K562 (cell line): ENCODE measurements around the gene CSTPP1. TPM values are rescaled to one million over a fixed set of nuclear protein-coding genes. Genes with fewer than 3 reads are reported as not detected.

ENCODE experiments used
- ARID1B ChIP-seq: fragments of 450-650 bp; IDR thresholded peaks from 2 replicates; pipeline ENCODE4 v1.6.1; 2016; ENCODE audit warnings: antibody characterized with exemption, mild to moderate bottlenecking, inconsistent platforms
- ATF7 ChIP-seq: fragments of 450-650 bp; IDR thresholded peaks from 2 replicates; pipeline ENCODE4 v1.7.1; 2014; ENCODE audit warnings: mild to moderate bottlenecking, moderate library complexity
- CBX3 ChIP-seq, 2 experiments: IDR thresholded peaks; 1 replicate in 1 of 2; 2 replicates in 1 of 2; pipeline ENCODE4 v1.6.1; 2012; ENCODE audit warnings: inconsistent platforms in 2 of 2, low read length in 2 of 2, borderline replicate concordance in 1 of 2, control low read depth in 1 of 2
- CC2D1A ChIP-seq: fragments of 450-650 bp; IDR thresholded peaks from 2 replicates; pipeline ENCODE4 v1.6.1; 2017; ENCODE audit warnings: mild to moderate bottlenecking
- CTCF ChIP-seq, 3 experiments: IDR thresholded peaks in 2 of 3; conservative IDR thresholded peaks in 1 of 3; 2 replicates each; pipeline ENCODE4 v1.5.1; 2011 to 2012; ENCODE audit warnings: low read length in 3 of 3, mild to moderate bottlenecking in 3 of 3, control low read depth in 2 of 3, improper control_type of control experiment in 1 of 3, inconsistent platforms in 1 of 3, low read depth in 1 of 3, mixed read lengths in 1 of 3, moderate library complexity in 1 of 3; ENCODE audit not compliant: insufficient read depth in 2 of 3
- DACH1 ChIP-seq: fragments of 450-650 bp; IDR thresholded peaks from 2 replicates; pipeline ENCODE4 v1.6.1; 2018; ENCODE audit not compliant: partially characterized antibody
- HDAC6 ChIP-seq: IDR thresholded peaks from 2 replicates; pipeline ENCODE4 v1.6.1; 2012; ENCODE audit warnings: low read depth, mild to moderate bottlenecking, control low read depth, inconsistent platforms, low read length, moderate library complexity
- HNRNPK ChIP-seq: fragments of 200-400 bp; formaldehyde crosslinking; IDR thresholded peaks from one replicate; pipeline ENCODE4 v1.6.1; 2018; ENCODE audit warnings: mild to moderate bottlenecking, low read depth, low read length; ENCODE audit not compliant: poor library complexity, severe bottlenecking
- ILK ChIP-seq: fragments of 450-650 bp; IDR thresholded peaks from 2 replicates; pipeline ENCODE4 v1.6.1; 2016; ENCODE audit warnings: missing genetic modification characterization, low read depth, mild to moderate bottlenecking, missing compliant biosample characterization, moderate library complexity, borderline replicate concordance
- IRF2 ChIP-seq: sonication (generic); formaldehyde crosslinking; IDR thresholded peaks from 2 replicates; pipeline ENCODE4 v1.8.1; 2022; ENCODE audit warnings: mild to moderate bottlenecking, missing genetic modification reagents
- L3MBTL2 ChIP-seq: fragments of 450-650 bp; IDR thresholded peaks from 2 replicates; pipeline ENCODE4 v1.6.1; 2016; ENCODE audit warnings: mild to moderate bottlenecking, moderate library complexity
- MLX ChIP-seq, 2 experiments: fragments of 450-650 bp in 1 of 2; sonication (generic) in 1 of 2; formaldehyde crosslinking; conservative IDR thresholded peaks; 2 replicates each; pipeline versions ENCODE4 v1.4.0 to v1.8.1; 2020 to 2022; ENCODE audit warnings: mild to moderate bottlenecking in 1 of 2, missing genetic modification reagents in 1 of 2
- MXI1 ChIP-seq: IDR thresholded peaks from 2 replicates; pipeline ENCODE4 v1.6.1; 2011; ENCODE audit warnings: low read depth, mild to moderate bottlenecking, improper control_type of control experiment, low read length
- NCOA1 ChIP-seq: fragments of 450-650 bp; IDR thresholded peaks from 2 replicates; pipeline ENCODE4 v1.6.1; 2016; ENCODE audit warnings: low read depth
- POLR2G ChIP-seq: fragments of 200-400 bp; formaldehyde crosslinking; IDR thresholded peaks from 2 replicates; pipeline ENCODE4 v1.6.1; 2017; ENCODE audit warnings: low read depth, mild to moderate bottlenecking, antibody characterized with exemption, low read length, moderate library complexity
- RHOXF2B ChIP-seq: fragments of 250-450 bp; sonication (Bioruptor Pico); conservative IDR thresholded peaks from 2 replicates; pipeline ENCODE4 v1.5.1; 2021
- RNF2 ChIP-seq: sonication (generic); IDR thresholded peaks from 2 replicates; pipeline ENCODE4 v1.6.1; 2016
- SMARCC2 ChIP-seq: fragments of 450-650 bp; IDR thresholded peaks from 2 replicates; pipeline ENCODE4 v1.6.1; 2017; ENCODE audit warnings: antibody characterized with exemption, moderate library complexity, mild to moderate bottlenecking, low read depth
- STAT5A ChIP-seq: IDR thresholded peaks from 2 replicates; pipeline ENCODE4 v1.6.1; 2012; ENCODE audit warnings: low read length, inconsistent platforms, borderline replicate concordance
- TAL1 ChIP-seq: fragments of 450-650 bp; IDR thresholded peaks from 2 replicates; pipeline ENCODE4 v1.6.1; 2016; ENCODE audit warnings: mild to moderate bottlenecking
- TEAD4 ChIP-seq, 2 experiments: sonication (generic) in 1 of 2; formaldehyde crosslinking in 1 of 2; IDR thresholded peaks; 2 replicates each; pipeline versions ENCODE4 v1.6.1 to v1.8.0; 2012 to 2022; ENCODE audit warnings: borderline replicate concordance in 1 of 2, inconsistent platforms in 1 of 2, low read length in 1 of 2, mild to moderate bottlenecking in 1 of 2, missing genetic modification reagents in 1 of 2
- ZKSCAN1 ChIP-seq: fragments of 150-350 bp; IDR thresholded peaks from 2 replicates; pipeline ENCODE4 v1.6.1; 2016; ENCODE audit warnings: low read depth, low read length
- ZNF77 ChIP-seq: fragments of 250-450 bp; sonication (Bioruptor Pico); IDR thresholded peaks from 2 replicates; pipeline ENCODE4 v1.5.0; 2020
- polyA plus RNA-seq, 8 experiments: library from polyadenylated mRNA; depleted of rRNA in 4 of 8; stranded (reverse) in 5 of 8; unstranded in 3 of 8; fragments of >200 nt; fragmentation: Nextera tagmentation in 2 of 8; fragmentation: Illumina TruSeq in 1 of 8; extraction: Ambion mirVana in 2 of 8; extraction: Trizol in 1 of 8; gene quantifications; 2 replicates each; pipeline versions ENCODE4 v1.2.1 to v1.2.3, GENCODE V29; 2011 to 2014; ENCODE audit warnings: inconsistent platforms in 1 of 8, missing spikeins in 1 of 8
- total RNA-seq, 7 experiments: library from RNA; depleted of rRNA in 6 of 7; stranded (reverse); fragments of >200 nt in 6 of 7; fragmentation: Illumina TruSeq in 2 of 7; extraction: Trizol in 2 of 7; gene quantifications; 2 replicates each; pipeline versions ENCODE4 v1.2.1 to v1.2.3, GENCODE V29; 2011 to 2021; ENCODE audit warnings: low replicate concordance in 1 of 7
- TF ChIP-seq, protein P1 (sequence below): fragments of 450-650 bp; IDR thresholded peaks from 2 replicates; pipeline ENCODE4 v1.6.1; 2016
- TF ChIP-seq, protein P2 (sequence below), 2 experiments: fragments of 200-800 bp in 1 of 2; sonication (Bioruptor generic) in 1 of 2; sonication (generic) in 1 of 2; formaldehyde crosslinking in 1 of 2; IDR thresholded peaks in 1 of 2; conservative IDR thresholded peaks in 1 of 2; 2 replicates each; pipeline versions ENCODE4 v1.5.0 to v1.6.1; 2016 to 2020; ENCODE audit warnings: missing compliant biosample characterization in 1 of 2, missing genetic modification characterization in 1 of 2, missing genetic modification reagents in 1 of 2

The CSTPP1 gene
- total and polyA plus RNA-seq, 9 of the 15 experiments (the other 6 are each of a cell fraction or from before 2014, with no cell fraction given), result 6.5 to 17.8 (median 9.2) TPM

DNA sequence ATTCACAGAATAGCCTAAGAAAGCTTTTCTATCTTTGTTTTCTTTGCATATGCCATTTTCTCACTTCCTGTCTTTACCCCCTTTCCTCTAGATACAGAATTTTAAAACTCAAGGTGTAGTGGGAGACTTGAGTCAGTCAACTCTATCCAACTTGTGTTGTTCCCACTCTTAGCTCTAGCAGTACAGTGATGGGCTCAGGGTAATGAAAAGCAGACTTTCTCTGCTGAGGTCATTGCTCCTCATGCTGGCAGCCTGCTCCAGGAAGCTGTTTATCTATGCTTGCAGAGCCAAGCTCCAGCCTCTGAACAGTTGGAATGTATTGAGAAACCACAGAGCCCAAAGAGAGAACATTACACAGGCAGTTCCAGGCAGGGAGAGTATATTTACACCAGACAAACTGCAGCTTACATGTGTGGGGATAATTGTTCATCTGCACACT, 68.1 kb downstream of the CSTPP1 start (continued):
- TF ChIP-seq MLX (CRISPR knock-in tag; conservative IDR thresholded peaks at IDR 0.05) (no peak), SMARCC2 (peak; percentile 52; the same call in 1 of the 2 replicates), CC2D1A (no peak), L3MBTL2 (peak; percentile 40; the same call in 1 of the 2 replicates), ATF7 (peak; percentile 90), IRF2 (CRISPR knock-in tag) (no peak), RNF2 (peak; percentile 70; the same call in 1 of the 2 replicates), TEAD4 (IDR thresholded peaks at IDR 0.05; ENCODE audit: low read length) (peak; percentile 97), TEAD4 (CRISPR knock-in tag; IDR thresholded peaks at IDR 0.05; ENCODE audit: borderline replicate concordance) (peak; percentile 77; the same call in 1 of the 2 replicates), CBX3 (IDR thresholded peaks at IDR 0.05; ENCODE audit: borderline replicate concordance in 1 of 2, low read length in 2 of 2) (peak in 1 of 2 experiments; percentile 90; a peak in 2 of 3 replicates), POLR2G (no peak), TAL1 (peak; percentile 77), STAT5A (peak; percentile 72), HDAC6 (no peak), ZKSCAN1 (peak; percentile 32; the same call in 1 of the 2 replicates), MXI1 (0 out of 2 replicates have a peak, but pooled peaks have one; percentile 50), RHOXF2B (CRISPR knock-in tag) (no peak), CTCF (IDR thresholded peaks at IDR 0.05 in 2 of 3, conservative IDR thresholded peaks at IDR 0.05 in 1 of 3; ENCODE audit: insufficient read depth in 2 of 3, low read depth in 1 of 3, low read length in 3 of 3) (peak in 2 of 3 experiments; percentile 10 to 15; a peak in 1 of 6 replicates), DACH1 (no peak), NCOA1 (no peak; the same call in 1 of the 2 replicates), ZNF77 (no peak), ILK (tag) (no peak), ARID1B (peak; percentile 92), HNRNPK (no peak)
- TF ChIP-seq, protein P1, sequence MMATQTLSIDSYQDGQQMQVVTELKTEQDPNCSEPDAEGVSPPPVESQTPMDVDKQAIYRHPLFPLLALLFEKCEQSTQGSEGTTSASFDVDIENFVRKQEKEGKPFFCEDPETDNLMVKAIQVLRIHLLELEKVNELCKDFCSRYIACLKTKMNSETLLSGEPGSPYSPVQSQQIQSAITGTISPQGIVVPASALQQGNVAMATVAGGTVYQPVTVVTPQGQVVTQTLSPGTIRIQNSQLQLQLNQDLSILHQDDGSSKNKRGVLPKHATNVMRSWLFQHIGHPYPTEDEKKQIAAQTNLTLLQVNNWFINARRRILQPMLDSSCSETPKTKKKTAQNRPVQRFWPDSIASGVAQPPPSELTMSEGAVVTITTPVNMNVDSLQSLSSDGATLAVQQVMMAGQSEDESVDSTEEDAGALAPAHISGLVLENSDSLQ, result peak; percentile 60
- TF ChIP-seq, protein P2, sequence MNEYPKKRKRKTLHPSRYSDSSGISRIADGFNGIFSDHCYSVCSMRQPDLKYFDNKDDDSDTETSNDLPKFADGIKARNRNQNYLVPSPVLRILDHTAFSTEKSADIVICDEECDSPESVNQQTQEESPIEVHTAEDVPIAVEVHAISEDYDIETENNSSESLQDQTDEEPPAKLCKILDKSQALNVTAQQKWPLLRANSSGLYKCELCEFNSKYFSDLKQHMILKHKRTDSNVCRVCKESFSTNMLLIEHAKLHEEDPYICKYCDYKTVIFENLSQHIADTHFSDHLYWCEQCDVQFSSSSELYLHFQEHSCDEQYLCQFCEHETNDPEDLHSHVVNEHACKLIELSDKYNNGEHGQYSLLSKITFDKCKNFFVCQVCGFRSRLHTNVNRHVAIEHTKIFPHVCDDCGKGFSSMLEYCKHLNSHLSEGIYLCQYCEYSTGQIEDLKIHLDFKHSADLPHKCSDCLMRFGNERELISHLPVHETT (CRISPR knock-in tag; conservative IDR thresholded peaks at IDR 0.05 in 1 of 2, IDR thresholded peaks at IDR 0.05 in 1 of 2), result peak in 1 of 2 experiments; percentile 31; a peak in 1 of 4 replicates
